GM19452 (cell line): ENCODE data around the gene CMYA5.

Source experiments
- ATAC-seq: cut with Tn5 transposase; IDR thresholded peaks from one replicate; pipeline ENCODE4 v1.9.1; 2021; ENCODE audit not compliant: unreplicated experiment

Gene CMYA5

GRCh38 chr5:79793304-79793703 lies 103.7 kb downstream of the CMYA5 start:
- ATAC-seq, result no peak

- no peak for ATAC-seq
Observed at GRCh38 chr5:79793722-79794121, 104.1 kb downstream of the CMYA5 start.

- ATAC-seq, result no peak
Observed at GRCh38 chr5:79794347-79794746, 104.7 kb downstream of the CMYA5 start.

- no peak for ATAC-seq
Observed at GRCh38 chr5:79795764-79796398, 106.2 kb downstream of the CMYA5 start.

GRCh38 chr5:79798893-79799590 lies 109.4 kb downstream of the CMYA5 start:
- ATAC-seq, result no peak

- no peak for ATAC-seq
Observed at GRCh38 chr5:79800979-79801827, 111.6 kb downstream of the CMYA5 start.

- no peak for ATAC-seq
Observed at GRCh38 chr5:79802406-79802805, 112.8 kb downstream of the CMYA5 start.

- no peak for ATAC-seq
Observed at GRCh38 chr5:79803007-79803406, 113.4 kb downstream of the CMYA5 start.

GRCh38 chr5:79806741-79807140 lies 117.1 kb downstream of the CMYA5 start:
- ATAC-seq, result no peak

- ATAC-seq, result no peak
Observed at GRCh38 chr5:79809743-79810142, 120.1 kb downstream of the CMYA5 start.

- ATAC-seq, result no peak
Observed at GRCh38 chr5:79811081-79811480, 121.4 kb downstream of the CMYA5 start.

- no peak for ATAC-seq
Observed at GRCh38 chr5:79811904-79812303, 122.3 kb downstream of the CMYA5 start.

GRCh38 chr5:79814699-79815098 lies 125.1 kb downstream of the CMYA5 start:
- no peak for ATAC-seq

GRCh38 chr5:79816014-79816413 lies 126.4 kb downstream of the CMYA5 start:
- no peak for ATAC-seq

GRCh38 chr5:79820648-79821047 lies 131.0 kb downstream of the CMYA5 start:
- ATAC-seq, result no peak

GRCh38 chr5:79824444-79824843 lies 134.8 kb downstream of the CMYA5 start:
- no peak for ATAC-seq

- no peak for ATAC-seq
Observed at GRCh38 chr5:79825802-79826201, 136.2 kb downstream of the CMYA5 start.

- no peak for ATAC-seq
Observed at GRCh38 chr5:79827159-79827629, 137.6 kb downstream of the CMYA5 start.

- no peak for ATAC-seq
Observed at GRCh38 chr5:79829260-79829659, 139.6 kb downstream of the CMYA5 start.

- ATAC-seq, result no peak
Observed at GRCh38 chr5:79831381-79832309, 142.0 kb downstream of the CMYA5 start.

- ATAC-seq, result no peak
Observed at GRCh38 chr5:79832911-79833310, 143.3 kb downstream of the CMYA5 start.
